DOHH2 (cell line): ENCODE results near the gene PRPF40A.

Source experiments
- H3F3A ChIP-seq: fragments of 200-600 bp; sonication (generic), shearing (Covaris generic); 2 replicates; pipeline ENCODE4 v1.6.0; 2016; ENCODE audit warnings: antibody characterized with exemption, mild to moderate bottlenecking; ENCODE audit not compliant: control insufficient read depth, insufficient read depth
- H3K27ac ChIP-seq: fragments of 200-600 bp; sonication (generic); 2 replicates; pipeline ENCODE4 v1.5.1; 2014; ENCODE audit warnings: low read depth, mild to moderate bottlenecking, low read length, moderate library complexity
- H3K27me3 ChIP-seq: fragments of 200-600 bp; sonication (generic); 2 replicates; pipeline ENCODE4 v1.6.1; 2014; ENCODE audit warnings: mild to moderate bottlenecking, low read length, mixed read lengths; ENCODE audit not compliant: control insufficient read depth
- H3K36me3 ChIP-seq: fragments of 200-600 bp; sonication (generic); 2 replicates; pipeline ENCODE4 v1.6.1; 2014; ENCODE audit warnings: mild to moderate bottlenecking, low read length, moderate library complexity, mixed read lengths; ENCODE audit not compliant: control insufficient read depth
- H3K4me1 ChIP-seq: fragments of 200-600 bp; sonication (generic); 2 replicates; pipeline ENCODE4 v1.6.1; 2014; ENCODE audit warnings: mild to moderate bottlenecking, low read length, mixed read lengths; ENCODE audit not compliant: control insufficient read depth
- H3K4me2 ChIP-seq: fragments of 200-600 bp; sonication (generic); 2 replicates; pipeline ENCODE4 v1.6.0; 2014; ENCODE audit warnings: mild to moderate bottlenecking, low read length, moderate library complexity
- H3K4me3 ChIP-seq: fragments of 200-600 bp; sonication (generic); 2 replicates; pipeline ENCODE4 v1.5.1; 2014; ENCODE audit warnings: mild to moderate bottlenecking, low read length, mixed read lengths
- H3K79me2 ChIP-seq: fragments of 200-600 bp; sonication (generic); 2 replicates; pipeline ENCODE4 v1.6.1; 2014; ENCODE audit warnings: mild to moderate bottlenecking, low read length, mixed read lengths; ENCODE audit not compliant: control insufficient read depth
- H3K9me2 ChIP-seq: fragments of 200-600 bp; sonication (generic); replicated peaks from 2 replicates; pipeline ENCODE4 v1.6.1; 2014; ENCODE audit warnings: mild to moderate bottlenecking, low read length, mixed read lengths; ENCODE audit not compliant: control insufficient read depth
- H3K9me3 ChIP-seq: fragments of 200-600 bp; sonication (generic); 2 replicates; pipeline ENCODE4 v1.6.1; 2014; ENCODE audit warnings: antibody characterized with exemption, low read length, mixed read lengths; ENCODE audit not compliant: control insufficient read depth, insufficient read depth
- H4K20me1 ChIP-seq: fragments of 200-600 bp; sonication (generic); 2 replicates; pipeline ENCODE4 v1.6.0; 2014; ENCODE audit warnings: low read depth, mild to moderate bottlenecking, antibody characterized with exemption, low read length, moderate library complexity; ENCODE audit not compliant: control insufficient read depth, insufficient read depth
- EZH2phosphoT487 ChIP-seq: fragments of 200-600 bp; sonication (generic); IDR thresholded peaks from 2 replicates; pipeline ENCODE4 v1.6.1; 2017; ENCODE audit warnings: borderline replicate concordance, mild to moderate bottlenecking, antibody characterized with exemption, low read length, moderate library complexity, mixed read lengths
- TF ChIP-seq, protein P1 (sequence below): fragments of 200-600 bp; sonication (generic); IDR thresholded peaks from one replicate; pipeline ENCODE4 v1.5.1; 2014; ENCODE audit warnings: antibody characterized with exemption, mild to moderate bottlenecking, low read depth, low read length; ENCODE audit not compliant: poor library complexity, severe bottlenecking

The PRPF40A gene

DNA sequence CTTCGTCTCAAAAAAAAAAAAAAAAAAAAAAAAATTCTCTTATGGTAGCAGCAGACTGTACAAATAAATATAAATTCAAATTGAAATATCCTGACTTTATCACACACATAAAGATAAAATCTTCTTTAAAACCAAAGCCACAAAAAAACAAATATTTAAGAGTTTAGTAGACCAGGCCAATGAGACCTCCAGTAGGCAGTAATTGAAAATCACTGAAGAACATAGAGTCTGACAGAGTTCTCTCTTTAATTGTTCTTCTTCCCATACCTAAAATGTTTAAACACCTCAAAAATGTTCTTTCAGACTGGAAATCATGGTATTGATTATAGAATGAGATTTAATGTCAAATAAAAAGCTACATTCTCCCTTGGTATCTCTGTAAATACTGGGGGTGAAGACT lies 20.8 kb downstream of the PRPF40A start:
- Histone ChIP-seq H3K36me3 (peaks cover 77% of the 10 kb centered on the region), H3K4me2 (no peak overlapping the region)

GRCh38 chr2:152695763-152696162 lies 21.5 kb downstream of the PRPF40A start:
- Histone ChIP-seq H3K79me2 (peaks cover 84% of the 10 kb centered on the region), H3K4me1 (peaks cover 8% of the 10 kb centered on the region), H3K36me3 (peaks cover 74% of the 10 kb centered on the region), H3K27me3 (no peaks in the 10 kb centered on the region), H3K9me2 (no peaks in the 10 kb centered on the region), H3K4me2 (no peak overlapping the region), H3K27ac (no peak overlapping the region), H3K9me3 (no peaks in the 10 kb centered on the region), H4K20me1 (peaks cover 10% of the 10 kb centered on the region; the same call in 1 of the 2 replicates), H3F3A (peaks cover 15% of the 10 kb centered on the region), H3K4me3 (no peak overlapping the region)
- TF ChIP-seq, protein P1, sequence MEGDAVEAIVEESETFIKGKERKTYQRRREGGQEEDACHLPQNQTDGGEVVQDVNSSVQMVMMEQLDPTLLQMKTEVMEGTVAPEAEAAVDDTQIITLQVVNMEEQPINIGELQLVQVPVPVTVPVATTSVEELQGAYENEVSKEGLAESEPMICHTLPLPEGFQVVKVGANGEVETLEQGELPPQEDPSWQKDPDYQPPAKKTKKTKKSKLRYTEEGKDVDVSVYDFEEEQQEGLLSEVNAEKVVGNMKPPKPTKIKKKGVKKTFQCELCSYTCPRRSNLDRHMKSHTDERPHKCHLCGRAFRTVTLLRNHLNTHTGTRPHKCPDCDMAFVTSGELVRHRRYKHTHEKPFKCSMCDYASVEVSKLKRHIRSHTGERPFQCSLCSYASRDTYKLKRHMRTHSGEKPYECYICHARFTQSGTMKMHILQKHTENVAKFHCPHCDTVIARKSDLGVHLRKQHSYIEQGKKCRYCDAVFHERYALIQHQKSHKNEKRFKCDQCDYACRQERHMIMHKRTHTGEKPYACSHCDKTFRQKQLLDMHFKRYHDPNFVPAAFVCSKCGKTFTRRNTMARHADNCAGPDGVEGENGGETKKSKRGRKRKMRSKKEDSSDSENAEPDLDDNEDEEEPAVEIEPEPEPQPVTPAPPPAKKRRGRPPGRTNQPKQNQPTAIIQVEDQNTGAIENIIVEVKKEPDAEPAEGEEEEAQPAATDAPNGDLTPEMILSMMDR: no peak
- no peak for TF ChIP-seq EZH2phosphoT487

More for the DNA sequence above, 20.8 kb downstream of the PRPF40A start:
- H3K4me3 ChIP-seq: no peak overlapping the region
- no peaks in the 10 kb centered on the region for H3K9me3 ChIP-seq
- peaks cover 92% of the 10 kb centered on the region for H3K79me2 ChIP-seq
- no peak for TF ChIP-seq EZH2phosphoT487
- TF ChIP-seq, protein P1: no peak
- H4K20me1 ChIP-seq: peaks cover 13% of the 10 kb centered on the region; the same call in 1 of the 2 replicates
- peaks cover 15% of the 10 kb centered on the region for H3F3A ChIP-seq
- no peak overlapping the region for H3K27ac ChIP-seq
- H3K4me1 ChIP-seq: peaks cover 8% of the 10 kb centered on the region
- no peaks in the 10 kb centered on the region for H3K27me3 ChIP-seq
- H3K9me2 ChIP-seq: no peaks in the 10 kb centered on the region

- peaks cover 15% of the 10 kb centered on the region for H3F3A ChIP-seq
- H4K20me1 ChIP-seq: peaks cover 10% of the 10 kb centered on the region; the same call in 1 of the 2 replicates
- no peak overlapping the region for H3K27ac ChIP-seq
- H3K4me3 ChIP-seq: no peak overlapping the region
- peaks cover 8% of the 10 kb centered on the region for H3K4me1 ChIP-seq
- peaks cover 72% of the 10 kb centered on the region for H3K79me2 ChIP-seq
- TF ChIP-seq EZH2phosphoT487: no peak
- TF ChIP-seq, protein P1: no peak
- no peaks in the 10 kb centered on the region for H3K9me2 ChIP-seq
- no peaks in the 10 kb centered on the region for H3K9me3 ChIP-seq
- no peak overlapping the region for H3K4me2 ChIP-seq
- no peaks in the 10 kb centered on the region for H3K27me3 ChIP-seq
- peaks cover 72% of the 10 kb centered on the region for H3K36me3 ChIP-seq
Measured at GRCh38 chr2:152694161-152694661, 23.1 kb downstream of the PRPF40A start.
